GM10266 (cell line): ENCODE data around the gene CLIP2.
"Not testable (repeated sequence)": the region's sequence is repeated elsewhere in the genome, so short reads cannot be mapped to it uniquely, and the experiment has no call there.

Source experiments
- DNase-seq: peaks from one replicate; pipeline ENCODE4 v3.0.0; 2012; ENCODE audit errors: extremely low spot score
- CTCF ChIP-seq: IDR thresholded peaks from 2 replicates; pipeline ENCODE4 v1.5.1; 2012; ENCODE audit warnings: mild to moderate bottlenecking, low read depth; ENCODE audit not compliant: control insufficient read depth, insufficient read depth; ENCODE audit errors: missing control alignments

The CLIP2 gene

GRCh38 chr7:74398426-74398825, 109.2 kb downstream of the CLIP2 start:
- DNase-seq, result no peak
- TF ChIP-seq CTCF, result no peak

GRCh38 chr7:74399006-74399405, 109.8 kb downstream of the CLIP2 start:
- DNase-seq, result no peak
- TF ChIP-seq CTCF, result no peak

- no peak for TF ChIP-seq CTCF
- no peak for DNase-seq
Observed at GRCh38 chr7:74400420-74401136, 111.4 kb downstream of the CLIP2 start.

- DNase-seq, result peak; percentile 75
- TF ChIP-seq CTCF, result peak; percentile 94
Observed at GRCh38 chr7:74401137-74401859, 112.1 kb downstream of the CLIP2 start.

GRCh38 chr7:74402668-74403067, 113.5 kb downstream of the CLIP2 start:
- not testable (repeated sequence) for DNase-seq

- no peak for DNase-seq
- TF ChIP-seq CTCF, result no peak
Observed at GRCh38 chr7:74403521-74404387, 114.5 kb downstream of the CLIP2 start.

GRCh38 chr7:74404388-74404700, 115.1 kb downstream of the CLIP2 start:
- no peak for TF ChIP-seq CTCF
- no peak for DNase-seq
